ENCODE results near the gene MRPS2. TPM values are rescaled to one million over a fixed set of nuclear protein-coding genes. Genes with fewer than 3 reads are reported as not detected.

MRPS2 gene
- total and polyA plus RNA-seq, 9 of the 15 experiments (the other 6 are each of a cell fraction or from before 2014, with no cell fraction given) = 8.0 to 167 (median 81.3) TPM

GRCh38 chr9:135513351-135513846 is 12.9 kb downstream of the MRPS2 start:
- no TSS peak for BruUV-seq (replicated peaks)
- H3K4me2 ChIP-seq (ENCODE audit: insufficient read depth, low read length) = no peak overlapping the region
- CTCF ChIA-PET (ENCODE audit: low intra/inter-chr PET ratio) = no interaction called here
- peaks cover 22 to 24% of the 10 kb centered on the region in 2 experiments for H3K4me1 ChIP-seq (replicated peaks in 1 of 2; ENCODE audit: control insufficient read depth in 2 of 2, insufficient read depth in 2 of 2, low read length in 2 of 2)
- H3K9me3 ChIP-seq (replicated peaks; ENCODE audit: control insufficient read depth, insufficient read depth, low read depth, low read length) = no peaks in the 10 kb centered on the region
- H3K9ac ChIP-seq (ENCODE audit: insufficient read depth in 1 of 2, low read depth in 2 of 2, low read length in 2 of 2) = peak overlapping the region in 1 of 2 experiments; percentile 52; a peak in 2 of 4 replicates
- H3K79me2 ChIP-seq (ENCODE audit: control insufficient read depth, insufficient read depth, low read length) = no peaks in the 10 kb centered on the region
- POLR2A ChIA-PET = interaction anchor here (0.6 kb wide), 1 partner anchor 13 kb away, joined by 3 read pairs; no protein-coding TSS in a partner anchor
- no peak overlapping the region for H3K4me3 ChIP-seq
- in situ Hi-C loops (cut with MboI) (no loop called here), intact Hi-C loops (cut with micrococcal nuclease) (no loop called here)
- DNase-seq (ENCODE audit: extremely low read depth in 1 of 4, low spot score in 3 of 4) (no peak), ATAC-seq (no peak), FAIRE-seq (no peak)
- H2AFZ ChIP-seq (ENCODE audit: low read depth, low read length) = peak overlapping the region; percentile 80; the same call in 1 of the 2 replicates
- no peaks in the 10 kb centered on the region for H3K9me1 ChIP-seq (ENCODE audit: control insufficient read depth, insufficient read depth, low read length)
- H3K27ac ChIP-seq (ENCODE audit: extremely low read depth, low read depth, low read length) = no peak overlapping the region
- H3K36me3 ChIP-seq (ENCODE audit: control insufficient read depth, insufficient read depth, low read length) = no peaks in the 10 kb centered on the region
- 0 out of 5 replicates have a peak, but pooled peaks cover 0 to under 1% of the 10 kb centered on the region in 2 experiments for H3K27me3 ChIP-seq (ENCODE audit: control insufficient read depth in 2 of 2, insufficient read depth in 2 of 2, low read length in 2 of 2)
- no peaks in the 10 kb centered on the region for H4K20me1 ChIP-seq (replicated peaks; ENCODE audit: control insufficient read depth, insufficient read depth, low read length)
- WGBS (ENCODE audit: insufficient coverage, low coverage, missing lambda C conversion rate) = 57% methylated on average over 19 of the region's 19 CpGs
- TF ChIP-seq U2AF2 (optimal IDR thresholded peaks at IDR 0.05; ENCODE audit: low read depth, low read length) (no peak), DMBX1 (CRISPR knock-in tag; IDR thresholded peaks at IDR 0.05; ENCODE audit: borderline replicate concordance) (no peak), CHD2 (IDR thresholded peaks at IDR 0.05; ENCODE audit: low read depth, low read length) (no peak), BACH1 (tag; IDR thresholded peaks at IDR 0.05) (no peak), PBX2 (CRISPR knock-in tag; IDR thresholded peaks at IDR 0.05; ENCODE audit: low read depth) (no peak), PBX2 (tag; conservative IDR thresholded peaks at IDR 0.05; ENCODE audit: low read depth) (no peak), CHD4 (IDR thresholded peaks at IDR 0.05; ENCODE audit: insufficient read depth, insufficient replicate concordance, low read depth, low read length, poor library complexity, severe bottlenecking) (no peak), ATF4 (CRISPR knock-in tag; IDR thresholded peaks at IDR 0.05) (no peak), MXI1 (IDR thresholded peaks at IDR 0.05; ENCODE audit: low read depth, low read length) (no peak), RHOXF2B (CRISPR knock-in tag; conservative IDR thresholded peaks at IDR 0.05) (no peak), ZNF766 (CRISPR knock-in tag; conservative IDR thresholded peaks at IDR 0.05) (no peak), SMARCA5 (IDR thresholded peaks at IDR 0.05) (no peak), ZNF23 (CRISPR knock-in tag; IDR thresholded peaks at IDR 0.05) (no peak), RREB1 (CRISPR knock-in tag; IDR thresholded peaks at IDR 0.05) (no peak)
